HepG2 (cell line): ENCODE results near the gene HECTD4. TPM values are rescaled to one million over a fixed set of nuclear protein-coding genes. Genes with fewer than 3 reads are reported as not detected.

Experiments used
- ATAC-seq: fragments of 200-7000 bp; cut with Tn5 transposase; 3 replicates; pipeline ENCODE4 v1.9.1; 2020; ENCODE audit warnings: mild to moderate bottlenecking, moderate library complexity
- BruUV-seq: library from RNA; stranded (reverse); fragments of 400-500 nt; replicated peaks from 2 replicates; lab custom pipeline; 2021; lab: Mats Ljungman, UMichigan
- CTCF ChIA-PET: fragments of 300-600 bp; formaldehyde crosslinking; extraction: SDS; loops from one replicate; lab custom pipeline; 2021; ENCODE audit warnings: low total read pairs, inconsistent platforms, low intra/inter-chr PET ratio; lab: Yijun Ruan, JAX
- POLR2A ChIA-PET: fragments of 350-600 bp; sonication (Branson Sonifier 250); formaldehyde crosslinking; loops from one replicate; lab custom pipeline; 2020; ENCODE audit warnings: antibody characterized with exemption, inconsistent platforms; lab: Yijun Ruan, JAX
- DNase-seq: peaks from one replicate; pipeline ENCODE4 v3.0.0-alpha.2; 2015; ENCODE audit warnings: low spot score
- FAIRE-seq: peaks from 3 replicates; lab custom pipeline; 2011; peaks lifted over from hg19 to GRCh38; lab: Jason Lieb, UNC
- H2AFZ ChIP-seq: one replicate; pipeline ENCODE4 v1.6.1; 2011; ENCODE audit warnings: low read length, inconsistent platforms
- H3K27ac ChIP-seq: fragments of 300-600 bp; 3 replicates; pipeline ENCODE4 v1.8.0; 2011; ENCODE audit warnings: mixed run types, mild to moderate bottlenecking, mixed read lengths, low read length, inconsistent platforms; ENCODE audit not compliant: insufficient read depth; ENCODE audit errors: extremely low read length
- H3K27me3 ChIP-seq, 2 experiments: fragments of 200-600 bp in 1 of 2; 2 replicates in 1 of 2; 3 replicates in 1 of 2; pipeline versions ENCODE4 v1.6.0 to v1.8.0; 2011; ENCODE audit warnings: low read length in 2 of 2, mild to moderate bottlenecking in 2 of 2, moderate library complexity in 2 of 2, inconsistent platforms in 1 of 2; ENCODE audit not compliant: insufficient read depth in 2 of 2, control insufficient read depth in 1 of 2
- H3K36me3 ChIP-seq, 2 experiments: fragments of 200-600 bp in 1 of 2; replicated peaks in 1 of 2; 2 replicates in 1 of 2; 3 replicates in 1 of 2; pipeline versions ENCODE4 v1.5.1 to v1.8.0; 2011; ENCODE audit warnings: low read length in 2 of 2, inconsistent platforms in 1 of 2; ENCODE audit not compliant: insufficient read depth in 2 of 2, control insufficient read depth in 1 of 2
- H3K4me1 ChIP-seq: 2 replicates; pipeline ENCODE4 v1.5.1; 2012; ENCODE audit warnings: low read length, inconsistent platforms; ENCODE audit not compliant: insufficient read depth
- H3K4me2 ChIP-seq: 2 replicates; pipeline ENCODE4 v1.6.0; 2011; ENCODE audit warnings: low read depth, low read length, inconsistent platforms
- H3K4me3 ChIP-seq, 3 experiments: fragments of 200-600 bp in 1 of 3; sonication (generic), shearing (Covaris generic) in 1 of 3; replicated peaks in 1 of 3; 2 replicates each; pipeline ENCODE4 v1.5.1; 2011 to 2016; ENCODE audit warnings: low read length in 3 of 3, inconsistent platforms in 2 of 3, low read depth in 2 of 3, mild to moderate bottlenecking in 2 of 3, control low read depth in 1 of 3, mixed read lengths in 1 of 3; ENCODE audit not compliant: insufficient read depth in 1 of 3
- H3K79me2 ChIP-seq: one replicate; pipeline ENCODE4 v1.6.1; 2011; ENCODE audit warnings: low read length, inconsistent platforms; ENCODE audit not compliant: insufficient read depth
- H3K9ac ChIP-seq: 2 replicates; pipeline ENCODE4 v1.6.0; 2011; ENCODE audit warnings: mild to moderate bottlenecking, low read depth, low read length, inconsistent platforms; ENCODE audit not compliant: insufficient read depth
- H3K9me3 ChIP-seq: 2 replicates; pipeline ENCODE4 v1.5.1; 2012; ENCODE audit warnings: mild to moderate bottlenecking, low read length
- H4K20me1 ChIP-seq: 2 replicates; pipeline ENCODE4 v1.6.0; 2011; ENCODE audit warnings: inconsistent platforms, mild to moderate bottlenecking, low read length, moderate library complexity; ENCODE audit not compliant: insufficient read depth
- ATF3 ChIP-seq: sonication (generic); formaldehyde crosslinking; IDR thresholded peaks from 2 replicates; pipeline ENCODE4 v1.4.0; 2020; ENCODE audit warnings: missing genetic modification reagents
- GRHL1 ChIP-seq: sonication (generic); formaldehyde crosslinking; conservative IDR thresholded peaks from 2 replicates; pipeline ENCODE4 v1.8.0; 2022; ENCODE audit warnings: missing genetic modification reagents
- MLX ChIP-seq: IDR thresholded peaks from 2 replicates; pipeline ENCODE4 v1.6.1; 2016
- PTBP1 ChIP-seq: fragments of 200-400 bp; formaldehyde crosslinking; IDR thresholded peaks from 2 replicates; pipeline ENCODE4 v1.6.1; 2018; ENCODE audit warnings: low read length, low read depth; ENCODE audit not compliant: poor library complexity, severe bottlenecking
- RORA ChIP-seq: sonication (generic); formaldehyde crosslinking; IDR thresholded peaks from 2 replicates; pipeline ENCODE4 v1.5.0; 2020; ENCODE audit warnings: mild to moderate bottlenecking, missing genetic modification reagents, moderate library complexity
- ZC3H13 ChIP-seq: sonication (generic); formaldehyde crosslinking; IDR thresholded peaks from 2 replicates; pipeline ENCODE4 v1.8.1; 2023; ENCODE audit warnings: mild to moderate bottlenecking, missing genetic modification reagents, moderate library complexity
- ZNF17 ChIP-seq: sonication (generic); formaldehyde crosslinking; IDR thresholded peaks from 2 replicates; pipeline ENCODE4 v1.5.0; 2020; ENCODE audit warnings: mild to moderate bottlenecking, missing genetic modification reagents
- ZNF337 ChIP-seq: sonication (generic); formaldehyde crosslinking; IDR thresholded peaks from 2 replicates; pipeline ENCODE4 v1.5.1; 2020; ENCODE audit warnings: missing genetic modification reagents, low read depth, mild to moderate bottlenecking, borderline replicate concordance
- WGBS: methylation state at CpG from one replicate; pipeline ENCODE4 v1.1.6; 2017; ENCODE audit warnings: low lambda C conversion rate; 5-methylcytosine and 5-hydroxymethylcytosine counted together
- in situ Hi-C: cut with HindIII; loops from 2 replicates; pipeline ENCODE4 v1.10.0; 2017; ENCODE audit warnings: low pct_unique_long_range_greater_than_20kb; ENCODE audit not compliant: extremely low pct_ligation_motif_present
- intact Hi-C: fragments of 100-400 bp; cut with micrococcal nuclease; formaldehyde crosslinking; loops from one replicate; pipeline ENCODE4 v1.10.0; 2022; ENCODE audit not compliant: unreplicated experiment
- polyA plus RNA-seq, 8 experiments: library from polyadenylated mRNA; depleted of rRNA in 3 of 8; stranded (reverse) in 7 of 8; unstranded in 1 of 8; fragments of >200 nt; fragmentation: Illumina TruSeq in 4 of 8; extraction: Trizol in 4 of 8; gene quantifications; 2 replicates each; pipeline versions ENCODE4 v1.2.1 to v1.2.3, GENCODE V29; 2011 to 2016; ENCODE audit warnings: low read depth in 4 of 8, missing spikeins in 1 of 8, mixed read lengths in 1 of 8; ENCODE audit not compliant: insufficient read depth in 1 of 8
- total RNA-seq, 5 experiments: library from RNA; depleted of rRNA; stranded (reverse); fragments of >200 nt; fragmentation: Illumina TruSeq; extraction: Trizol; gene quantifications; 2 replicates each; pipeline ENCODE4 v1.2.3, GENCODE V29; 2016; ENCODE audit warnings: low read depth in 1 of 5

HECTD4 gene
- total and polyA plus RNA-seq, 2 of the 13 experiments (the other 11 are each of a cell fraction or from before 2014, with no cell fraction given) = 9.0 to 11.4 TPM

GRCh38 chr12:112151766-112152541 is 230.3 kb downstream of the HECTD4 start:
- TF ChIP-seq ZNF337 (CRISPR knock-in tag) (no peak), ZC3H13 (CRISPR knock-in tag) (no peak), GRHL1 (CRISPR knock-in tag) (no peak), RORA (CRISPR knock-in tag) (no peak), MLX (no peak), ZNF17 (CRISPR knock-in tag) (no peak), ATF3 (CRISPR knock-in tag) (no peak), PTBP1 (no peak)
- Histone ChIP-seq H3K4me1 (peaks cover 16% of the 10 kb centered on the region), H3K4me2 (no peak overlapping the region), H3K9ac (no peak overlapping the region), H3K36me3 (peaks cover 10 to 40% of the 10 kb centered on the region in 2 experiments; a peak in 4 of 5 replicates), H3K9me3 (no peaks in the 10 kb centered on the region), H2AFZ (no peak overlapping the region), H3K4me3 (no peak overlapping the region), H4K20me1 (no peaks in the 10 kb centered on the region), H3K79me2 (no peaks in the 10 kb centered on the region), H3K27ac (no peak overlapping the region), H3K27me3 (no peaks in the 10 kb centered on the region; a peak in 1 of 5 replicates)
- in situ Hi-C loops (no loop called here), intact Hi-C loops (no loop called here)
- FAIRE-seq = no peak
- ATAC-seq = no peak; the same call in 2 of the 3 replicates
- DNase-seq = no peak
- POLR2A ChIA-PET = no interaction called here
- no TSS peak for BruUV-seq
- 88% methylated on average over 11 of the region's 11 CpGs for WGBS
- CTCF ChIA-PET = no interaction called here
